SK-N-SH (cell line): ENCODE data around the gene ANO4. TPM values are rescaled to one million over a fixed set of nuclear protein-coding genes. Genes with fewer than 3 reads are reported as not detected.
A peak's percentile ranks its signal among the peaks of the same experiment; 100 is the strongest.

Source experiments
- CTCF ChIA-PET: fragments of 300-600, 350-600 bp; formaldehyde crosslinking; extraction: SDS; loops from one replicate; lab custom pipeline; 2021; lab: Yijun Ruan, JAX
- POLR2A ChIA-PET: fragments of 350-600 bp; sonication (Branson Sonifier 250); formaldehyde crosslinking; extraction: SDS; loops from one replicate; lab custom pipeline; 2020; ENCODE audit warnings: antibody characterized with exemption, inconsistent platforms; lab: Yijun Ruan, JAX
- DNase-seq: peaks from one replicate; pipeline ENCODE4 v3.0.0; 2012
- H2AFZ ChIP-seq: fragments of 200-600 bp; sonication (generic); 2 replicates; pipeline ENCODE4 v1.8.1; 2016; ENCODE audit warnings: antibody characterized with exemption, mild to moderate bottlenecking, low read depth
- H3F3A ChIP-seq: fragments of 200-600 bp; sonication (generic); replicated peaks from 2 replicates; pipeline ENCODE3; 2016; ENCODE audit warnings: antibody characterized with exemption, mild to moderate bottlenecking; ENCODE audit not compliant: insufficient read depth
- H3K27ac ChIP-seq, 2 experiments: fragments of 200-500 bp in 1 of 2; fragments of 200-600 bp in 1 of 2; sonication (Bioruptor generic) in 1 of 2; sonication (generic), shearing (Covaris generic) in 1 of 2; 2 replicates each; pipeline versions ENCODE4 v1.5.1 to v1.6.1; 2014 to 2016; ENCODE audit warnings: low read depth in 2 of 2, inconsistent platforms in 1 of 2, low read length in 1 of 2, mild to moderate bottlenecking in 1 of 2, mixed read lengths in 1 of 2
- H3K27me3 ChIP-seq: fragments of 200-600 bp; sonication (generic), shearing (Covaris generic); 2 replicates; pipeline ENCODE4 v1.6.1; 2016; ENCODE audit warnings: mixed run types; ENCODE audit not compliant: insufficient read depth
- H3K36me3 ChIP-seq, 2 experiments: fragments of 200-500 bp in 1 of 2; fragments of 200-600 bp in 1 of 2; sonication (Bioruptor generic) in 1 of 2; sonication (generic) in 1 of 2; replicated peaks in 1 of 2; 2 replicates each; pipeline versions ENCODE3 to v1.5.1; 2014 to 2016; ENCODE audit warnings: low read length in 1 of 2, mild to moderate bottlenecking in 1 of 2; ENCODE audit not compliant: insufficient read depth in 2 of 2, control insufficient read depth in 1 of 2
- H3K4me1 ChIP-seq, 2 experiments: fragments of 200-500 bp in 1 of 2; fragments of 200-600 bp in 1 of 2; sonication (Bioruptor generic) in 1 of 2; sonication (generic), shearing (Covaris generic) in 1 of 2; 2 replicates each; pipeline versions ENCODE4 v1.5.1 to v1.6.1; 2014 to 2016; ENCODE audit warnings: low read depth in 1 of 2, low read length in 1 of 2, mixed run types in 1 of 2; ENCODE audit not compliant: insufficient read depth in 2 of 2, control insufficient read depth in 1 of 2
- H3K4me2 ChIP-seq: fragments of 200-600 bp; sonication (generic), shearing (Covaris generic); 2 replicates; pipeline ENCODE4 v1.6.1; 2017; ENCODE audit warnings: mixed run types
- H3K4me3 ChIP-seq, 2 experiments: fragments of 200-500 bp in 1 of 2; fragments of 200-600 bp in 1 of 2; sonication (Bioruptor generic) in 1 of 2; sonication (generic), shearing (Covaris generic) in 1 of 2; 2 replicates each; pipeline versions ENCODE4 v1.5.1 to v1.8.1; 2014 to 2016; ENCODE audit warnings: low read depth in 2 of 2, inconsistent platforms in 1 of 2, low read length in 1 of 2, mild to moderate bottlenecking in 1 of 2, mixed read lengths in 1 of 2, moderate library complexity in 1 of 2
- H3K79me2 ChIP-seq: fragments of 200-600 bp; sonication (generic); 2 replicates; pipeline ENCODE4 v1.8.1; 2017; ENCODE audit warnings: mild to moderate bottlenecking; ENCODE audit not compliant: insufficient read depth
- H3K9ac ChIP-seq: fragments of 200-600 bp; sonication (generic); 2 replicates; pipeline ENCODE4 v1.6.1; 2017; ENCODE audit warnings: mixed run types
- H3K9me2 ChIP-seq: fragments of 200-600 bp; sonication (generic); 2 replicates; pipeline ENCODE4 v1.6.1; 2017; ENCODE audit warnings: mixed run types
- H3K9me3 ChIP-seq: fragments of 200-600 bp; sonication (generic); 2 replicates; pipeline ENCODE4 v1.6.1; 2017; ENCODE audit warnings: mixed run types, mild to moderate bottlenecking, moderate library complexity
- H4K20me1 ChIP-seq: fragments of 200-600 bp; sonication (generic); 2 replicates; pipeline ENCODE4 v1.6.1; 2017; ENCODE audit warnings: mild to moderate bottlenecking, mixed run types; ENCODE audit not compliant: insufficient read depth
- ELF1 ChIP-seq: IDR thresholded peaks from 2 replicates; pipeline ENCODE4 v1.4.0; 2012
- EP300 ChIP-seq, 2 experiments: IDR thresholded peaks; 2 replicates each; pipeline versions ENCODE4 v1.4.0 to v1.6.1; 2012; ENCODE audit warnings: borderline replicate concordance in 1 of 2, low read depth in 1 of 2, low read length in 1 of 2
- EZH2phosphoT487 ChIP-seq: fragments of 200-600 bp; sonication (generic); IDR thresholded peaks from 2 replicates; pipeline ENCODE4 v1.6.1; 2017; ENCODE audit warnings: low read depth, mixed run types, mild to moderate bottlenecking, antibody characterized with exemption, moderate library complexity, borderline replicate concordance
- GABPA ChIP-seq: IDR thresholded peaks from 2 replicates; pipeline ENCODE4 v1.4.0; 2012; ENCODE audit warnings: low read depth, mild to moderate bottlenecking
- IRF3 ChIP-seq: fragments of 150-350 bp; IDR thresholded peaks from 2 replicates; pipeline ENCODE4 v1.6.1; 2016; ENCODE audit warnings: mild to moderate bottlenecking, low read depth, low read length
- MEF2A ChIP-seq: IDR thresholded peaks from 2 replicates; pipeline ENCODE4 v1.4.0; 2012; ENCODE audit warnings: low read depth, borderline replicate concordance
- MXI1 ChIP-seq: IDR thresholded peaks from 2 replicates; pipeline ENCODE4 v1.6.1; 2012; ENCODE audit warnings: mild to moderate bottlenecking, low read depth, low read length, improper control_type of control experiment
- NFIC ChIP-seq: IDR thresholded peaks from 2 replicates; pipeline ENCODE4 v1.4.0; 2012; ENCODE audit warnings: borderline replicate concordance
- NRF1 ChIP-seq: IDR thresholded peaks from 2 replicates; pipeline ENCODE4 v1.6.1; 2012; ENCODE audit warnings: low read depth, mild to moderate bottlenecking, low read length
- RFX5 ChIP-seq: IDR thresholded peaks from 2 replicates; pipeline ENCODE4 v1.6.1; 2012; ENCODE audit warnings: mild to moderate bottlenecking, improper control_type of control experiment, low read length
- TCF12 ChIP-seq: IDR thresholded peaks from 2 replicates; pipeline ENCODE4 v1.4.0; 2012
- YY1 ChIP-seq: IDR thresholded peaks from 2 replicates; pipeline ENCODE4 v1.4.0; 2012; ENCODE audit warnings: low read depth, mild to moderate bottlenecking
- ZBTB33 ChIP-seq: IDR thresholded peaks from 2 replicates; pipeline ENCODE4 v1.4.0; 2012; ENCODE audit warnings: low read depth, borderline replicate concordance
- polyA plus RNA-seq, 3 experiments: library from polyadenylated mRNA; depleted of rRNA; stranded (reverse); fragments of >200 nt; gene quantifications; 2 replicates each; pipeline ENCODE4 v1.2.3, GENCODE V29; 2012
- TF ChIP-seq, protein P1 (sequence below): fragments of 200-600 bp; sonication (generic); IDR thresholded peaks from 2 replicates; pipeline ENCODE4 v1.6.1; 2017; ENCODE audit warnings: antibody characterized with exemption, mild to moderate bottlenecking, moderate library complexity
- TF ChIP-seq, protein P2 (sequence below): IDR thresholded peaks from 2 replicates; pipeline ENCODE4 v1.4.0; 2012; ENCODE audit warnings: low read depth
- TF ChIP-seq, protein P3 (sequence below): IDR thresholded peaks from 2 replicates; pipeline ENCODE4; 2012

ANO4 gene
- polyA plus RNA-seq, 1 of the 3 experiments (the other 2 are of a cell fraction): 9.4 TPM

DNA sequence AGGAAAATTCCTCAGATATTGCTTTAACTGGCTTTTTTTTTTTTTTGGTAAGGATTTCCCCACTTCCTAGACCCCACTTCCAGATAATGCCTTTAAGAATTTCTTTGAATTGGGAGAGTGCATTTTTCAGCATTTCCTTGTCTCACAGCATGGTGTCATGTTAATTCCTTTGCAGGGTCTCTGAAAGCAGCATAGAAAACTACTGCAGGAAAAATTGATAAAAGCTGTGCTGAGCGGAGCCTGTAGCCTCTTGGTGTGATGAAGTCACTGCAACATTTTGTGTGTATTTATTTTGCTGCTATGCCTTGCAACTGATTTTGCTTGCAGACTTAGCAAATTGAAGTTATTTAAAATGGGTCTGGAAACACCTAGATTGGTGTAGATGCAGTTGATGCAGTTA lies 2.7 kb downstream of the ANO4 start (continued):
- TF ChIP-seq IRF3 (no peak), EP300 (IDR thresholded peaks at IDR 0.05; ENCODE audit: borderline replicate concordance in 1 of 2, low read depth in 1 of 2, low read length in 1 of 2) (no peak), EZH2phosphoT487 (no peak), ELF1 (no peak), TCF12 (no peak), MXI1 (no peak), GABPA (no peak), RFX5 (no peak), NFIC (no peak), NRF1 (no peak)
- TF ChIP-seq, protein P1, sequence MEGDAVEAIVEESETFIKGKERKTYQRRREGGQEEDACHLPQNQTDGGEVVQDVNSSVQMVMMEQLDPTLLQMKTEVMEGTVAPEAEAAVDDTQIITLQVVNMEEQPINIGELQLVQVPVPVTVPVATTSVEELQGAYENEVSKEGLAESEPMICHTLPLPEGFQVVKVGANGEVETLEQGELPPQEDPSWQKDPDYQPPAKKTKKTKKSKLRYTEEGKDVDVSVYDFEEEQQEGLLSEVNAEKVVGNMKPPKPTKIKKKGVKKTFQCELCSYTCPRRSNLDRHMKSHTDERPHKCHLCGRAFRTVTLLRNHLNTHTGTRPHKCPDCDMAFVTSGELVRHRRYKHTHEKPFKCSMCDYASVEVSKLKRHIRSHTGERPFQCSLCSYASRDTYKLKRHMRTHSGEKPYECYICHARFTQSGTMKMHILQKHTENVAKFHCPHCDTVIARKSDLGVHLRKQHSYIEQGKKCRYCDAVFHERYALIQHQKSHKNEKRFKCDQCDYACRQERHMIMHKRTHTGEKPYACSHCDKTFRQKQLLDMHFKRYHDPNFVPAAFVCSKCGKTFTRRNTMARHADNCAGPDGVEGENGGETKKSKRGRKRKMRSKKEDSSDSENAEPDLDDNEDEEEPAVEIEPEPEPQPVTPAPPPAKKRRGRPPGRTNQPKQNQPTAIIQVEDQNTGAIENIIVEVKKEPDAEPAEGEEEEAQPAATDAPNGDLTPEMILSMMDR: no peak
- TF ChIP-seq, protein P2, sequence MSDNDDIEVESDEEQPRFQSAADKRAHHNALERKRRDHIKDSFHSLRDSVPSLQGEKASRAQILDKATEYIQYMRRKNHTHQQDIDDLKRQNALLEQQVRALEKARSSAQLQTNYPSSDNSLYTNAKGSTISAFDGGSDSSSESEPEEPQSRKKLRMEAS: no peak

DNA sequence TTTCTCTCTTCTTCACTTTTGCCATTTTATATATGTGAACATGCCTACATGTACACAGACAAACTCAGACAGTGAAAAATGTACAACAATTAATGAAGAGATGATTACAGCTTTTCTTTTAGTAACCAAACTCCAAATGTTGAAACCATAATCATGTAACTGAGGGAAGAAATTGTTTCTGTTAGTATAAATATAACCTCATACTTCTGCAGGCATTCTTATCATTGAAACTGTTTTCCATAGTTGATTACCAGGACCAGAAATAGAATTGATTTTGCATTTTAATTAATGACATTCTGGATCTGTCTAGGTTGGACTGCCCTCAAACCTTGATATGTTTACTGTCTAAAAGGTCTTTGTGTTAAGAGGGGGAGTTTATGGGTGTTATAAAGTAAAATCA lies 3.2 kb downstream of the ANO4 start:
- ChIA-PET POLR2A (no interaction called here), CTCF (no interaction called here)
- no peak overlapping the region for H2AFZ ChIP-seq
- no peaks in the 10 kb centered on the region for H3K9me3 ChIP-seq
- H3K9me2 ChIP-seq: no peaks in the 10 kb centered on the region
- no peak overlapping the region for H3K4me3 ChIP-seq
- H4K20me1 ChIP-seq: no peaks in the 10 kb centered on the region
- no peaks in the 10 kb centered on the region for H3K27me3 ChIP-seq
- no peak overlapping the region for H3K9ac ChIP-seq
- TF ChIP-seq ZBTB33 (no peak), MEF2A (no peak), YY1 (no peak)
- TF ChIP-seq, protein P3, sequence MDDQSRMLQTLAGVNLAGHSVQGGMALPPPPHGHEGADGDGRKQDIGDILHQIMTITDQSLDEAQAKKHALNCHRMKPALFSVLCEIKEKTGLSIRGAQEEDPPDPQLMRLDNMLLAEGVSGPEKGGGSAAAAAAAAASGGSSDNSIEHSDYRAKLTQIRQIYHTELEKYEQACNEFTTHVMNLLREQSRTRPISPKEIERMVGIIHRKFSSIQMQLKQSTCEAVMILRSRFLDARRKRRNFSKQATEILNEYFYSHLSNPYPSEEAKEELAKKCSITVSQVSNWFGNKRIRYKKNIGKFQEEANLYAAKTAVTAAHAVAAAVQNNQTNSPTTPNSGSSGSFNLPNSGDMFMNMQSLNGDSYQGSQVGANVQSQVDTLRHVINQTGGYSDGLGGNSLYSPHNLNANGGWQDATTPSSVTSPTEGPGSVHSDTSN: no peak
- DNase-seq: no peak
- H3K4me1 ChIP-seq: peaks cover 0 to 7% of the 10 kb centered on the region in 2 experiments; a peak in 2 of 4 replicates
- no peaks in the 10 kb centered on the region for H3K36me3 ChIP-seq
- peaks cover 4% of the 10 kb centered on the region for H3F3A ChIP-seq
- H3K79me2 ChIP-seq: no peaks in the 10 kb centered on the region
- peak overlapping the region in 1 of 2 experiments; percentile 77; a peak in 2 of 4 replicates for H3K27ac ChIP-seq
- H3K4me2 ChIP-seq: no peak overlapping the region; the same call in 1 of the 2 replicates
